DOHH2 (cell line): ENCODE results near the gene BGN.

Experiments used
- H3F3A ChIP-seq: fragments of 200-600 bp; sonication (generic), shearing (Covaris generic); 2 replicates; pipeline ENCODE4 v1.6.0; 2016; ENCODE audit warnings: antibody characterized with exemption, mild to moderate bottlenecking; ENCODE audit not compliant: control insufficient read depth, insufficient read depth
- H3K27ac ChIP-seq: fragments of 200-600 bp; sonication (generic); 2 replicates; pipeline ENCODE4 v1.5.1; 2014; ENCODE audit warnings: low read depth, mild to moderate bottlenecking, low read length, moderate library complexity
- H3K27me3 ChIP-seq: fragments of 200-600 bp; sonication (generic); 2 replicates; pipeline ENCODE4 v1.6.1; 2014; ENCODE audit warnings: mild to moderate bottlenecking, low read length, mixed read lengths; ENCODE audit not compliant: control insufficient read depth
- H3K36me3 ChIP-seq: fragments of 200-600 bp; sonication (generic); 2 replicates; pipeline ENCODE4 v1.6.1; 2014; ENCODE audit warnings: mild to moderate bottlenecking, low read length, moderate library complexity, mixed read lengths; ENCODE audit not compliant: control insufficient read depth
- H3K4me1 ChIP-seq: fragments of 200-600 bp; sonication (generic); 2 replicates; pipeline ENCODE4 v1.6.1; 2014; ENCODE audit warnings: mild to moderate bottlenecking, low read length, mixed read lengths; ENCODE audit not compliant: control insufficient read depth
- H3K4me2 ChIP-seq: fragments of 200-600 bp; sonication (generic); 2 replicates; pipeline ENCODE4 v1.6.0; 2014; ENCODE audit warnings: mild to moderate bottlenecking, low read length, moderate library complexity
- H3K4me3 ChIP-seq: fragments of 200-600 bp; sonication (generic); 2 replicates; pipeline ENCODE4 v1.5.1; 2014; ENCODE audit warnings: mild to moderate bottlenecking, low read length, mixed read lengths
- H3K79me2 ChIP-seq: fragments of 200-600 bp; sonication (generic); 2 replicates; pipeline ENCODE4 v1.6.1; 2014; ENCODE audit warnings: mild to moderate bottlenecking, low read length, mixed read lengths; ENCODE audit not compliant: control insufficient read depth
- H3K9me2 ChIP-seq: fragments of 200-600 bp; sonication (generic); replicated peaks from 2 replicates; pipeline ENCODE4 v1.6.1; 2014; ENCODE audit warnings: mild to moderate bottlenecking, low read length, mixed read lengths; ENCODE audit not compliant: control insufficient read depth
- H3K9me3 ChIP-seq: fragments of 200-600 bp; sonication (generic); 2 replicates; pipeline ENCODE4 v1.6.1; 2014; ENCODE audit warnings: antibody characterized with exemption, low read length, mixed read lengths; ENCODE audit not compliant: control insufficient read depth, insufficient read depth
- H4K20me1 ChIP-seq: fragments of 200-600 bp; sonication (generic); 2 replicates; pipeline ENCODE4 v1.6.0; 2014; ENCODE audit warnings: low read depth, mild to moderate bottlenecking, antibody characterized with exemption, low read length, moderate library complexity; ENCODE audit not compliant: control insufficient read depth, insufficient read depth
- EZH2phosphoT487 ChIP-seq: fragments of 200-600 bp; sonication (generic); IDR thresholded peaks from 2 replicates; pipeline ENCODE4 v1.6.1; 2017; ENCODE audit warnings: borderline replicate concordance, mild to moderate bottlenecking, antibody characterized with exemption, low read length, moderate library complexity, mixed read lengths
- TF ChIP-seq, protein P1 (sequence below): fragments of 200-600 bp; sonication (generic); IDR thresholded peaks from one replicate; pipeline ENCODE4 v1.5.1; 2014; ENCODE audit warnings: antibody characterized with exemption, mild to moderate bottlenecking, low read depth, low read length; ENCODE audit not compliant: poor library complexity, severe bottlenecking

The BGN gene

DNA sequence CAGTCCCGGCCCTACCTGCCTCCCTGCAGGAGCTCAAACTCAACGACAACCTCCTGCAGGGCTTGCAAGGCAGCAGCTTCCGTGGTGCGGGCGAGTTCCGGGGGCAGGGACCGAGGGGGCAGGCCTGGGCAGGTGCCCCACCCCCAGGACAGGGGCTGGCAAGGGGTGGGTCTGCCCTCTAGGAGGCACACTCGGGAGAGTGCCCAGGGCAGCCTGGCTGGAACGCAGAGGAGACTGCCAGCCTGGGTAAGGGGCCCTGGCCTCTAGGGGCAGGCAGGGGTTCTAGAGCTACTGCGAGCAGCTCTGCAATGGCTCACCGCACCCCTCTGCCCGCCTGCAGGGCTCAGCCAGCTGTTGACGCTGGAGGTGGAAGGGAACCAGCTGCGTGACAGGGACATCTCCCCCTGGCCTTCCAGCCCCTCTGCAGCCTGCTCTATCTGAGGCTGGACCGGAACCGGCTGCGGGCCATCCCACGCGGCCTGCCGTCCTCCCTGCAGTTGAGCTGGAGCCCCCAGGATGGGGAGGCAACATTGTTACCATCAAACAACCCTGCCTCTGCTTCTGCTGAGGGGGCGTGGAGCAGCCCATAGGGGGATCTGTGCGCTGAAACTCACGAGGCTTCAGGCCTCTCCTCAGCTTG is 12.3 kb upstream of the BGN start:
- H4K20me1 ChIP-seq = no peaks in the 10 kb centered on the region
- H3K27ac ChIP-seq = no peak overlapping the region
- H3K36me3 ChIP-seq = no peaks in the 10 kb centered on the region
- TF ChIP-seq EZH2phosphoT487 = no peak
- TF ChIP-seq, protein P1, sequence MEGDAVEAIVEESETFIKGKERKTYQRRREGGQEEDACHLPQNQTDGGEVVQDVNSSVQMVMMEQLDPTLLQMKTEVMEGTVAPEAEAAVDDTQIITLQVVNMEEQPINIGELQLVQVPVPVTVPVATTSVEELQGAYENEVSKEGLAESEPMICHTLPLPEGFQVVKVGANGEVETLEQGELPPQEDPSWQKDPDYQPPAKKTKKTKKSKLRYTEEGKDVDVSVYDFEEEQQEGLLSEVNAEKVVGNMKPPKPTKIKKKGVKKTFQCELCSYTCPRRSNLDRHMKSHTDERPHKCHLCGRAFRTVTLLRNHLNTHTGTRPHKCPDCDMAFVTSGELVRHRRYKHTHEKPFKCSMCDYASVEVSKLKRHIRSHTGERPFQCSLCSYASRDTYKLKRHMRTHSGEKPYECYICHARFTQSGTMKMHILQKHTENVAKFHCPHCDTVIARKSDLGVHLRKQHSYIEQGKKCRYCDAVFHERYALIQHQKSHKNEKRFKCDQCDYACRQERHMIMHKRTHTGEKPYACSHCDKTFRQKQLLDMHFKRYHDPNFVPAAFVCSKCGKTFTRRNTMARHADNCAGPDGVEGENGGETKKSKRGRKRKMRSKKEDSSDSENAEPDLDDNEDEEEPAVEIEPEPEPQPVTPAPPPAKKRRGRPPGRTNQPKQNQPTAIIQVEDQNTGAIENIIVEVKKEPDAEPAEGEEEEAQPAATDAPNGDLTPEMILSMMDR = no peak
- H3K4me2 ChIP-seq = no peak overlapping the region
- H3K27me3 ChIP-seq = no peaks in the 10 kb centered on the region
- no peaks in the 10 kb centered on the region for H3K9me2 ChIP-seq
- H3F3A ChIP-seq = no peaks in the 10 kb centered on the region
- H3K4me1 ChIP-seq = no peaks in the 10 kb centered on the region
- no peaks in the 10 kb centered on the region for H3K79me2 ChIP-seq
- no peak overlapping the region for H3K4me3 ChIP-seq
- no peaks in the 10 kb centered on the region for H3K9me3 ChIP-seq

DNA sequence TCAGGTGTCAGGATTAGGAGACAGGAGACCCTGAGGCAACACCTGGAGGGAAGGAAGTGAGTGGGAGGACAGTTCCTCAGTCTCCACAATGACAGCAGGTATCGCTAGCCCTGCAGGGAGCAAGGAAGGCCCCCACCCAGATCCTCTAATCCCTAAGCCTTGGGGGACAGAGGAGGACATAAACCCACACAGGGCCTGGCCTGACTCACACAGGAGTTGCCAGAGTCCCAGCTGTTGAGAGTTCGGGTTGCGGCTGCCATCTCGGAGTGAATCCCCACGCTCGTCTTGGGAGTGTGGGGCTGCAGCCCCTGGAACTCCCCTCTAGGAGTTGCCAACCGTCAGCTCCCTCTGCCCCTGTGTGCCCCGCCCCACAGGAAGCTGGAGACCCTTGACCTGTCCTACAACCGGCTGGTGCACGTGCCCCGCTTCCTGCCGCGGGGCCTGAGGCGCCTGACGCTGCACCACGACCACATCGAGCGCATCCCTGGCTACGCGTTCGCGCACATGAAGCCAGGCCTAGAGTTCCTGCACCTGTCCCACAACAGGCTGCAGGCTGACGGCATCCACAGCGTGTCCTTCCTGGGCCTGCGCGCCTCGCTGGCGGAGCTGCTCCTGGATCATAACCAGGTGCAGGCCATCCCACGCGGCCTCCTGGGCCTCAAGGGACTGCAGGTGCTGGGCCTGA is 9.2 kb upstream of the BGN start:
- TF ChIP-seq EZH2phosphoT487 = no peak
- TF ChIP-seq, protein P1 = no peak
- Histone ChIP-seq H3K79me2 (no peaks in the 10 kb centered on the region), H3K9me2 (no peaks in the 10 kb centered on the region), H3K27ac (no peak overlapping the region), H3K4me2 (no peak overlapping the region), H3F3A (no peaks in the 10 kb centered on the region), H3K4me3 (no peak overlapping the region), H3K36me3 (no peaks in the 10 kb centered on the region), H3K9me3 (no peaks in the 10 kb centered on the region), H3K27me3 (no peaks in the 10 kb centered on the region), H4K20me1 (no peaks in the 10 kb centered on the region), H3K4me1 (no peaks in the 10 kb centered on the region)

DNA sequence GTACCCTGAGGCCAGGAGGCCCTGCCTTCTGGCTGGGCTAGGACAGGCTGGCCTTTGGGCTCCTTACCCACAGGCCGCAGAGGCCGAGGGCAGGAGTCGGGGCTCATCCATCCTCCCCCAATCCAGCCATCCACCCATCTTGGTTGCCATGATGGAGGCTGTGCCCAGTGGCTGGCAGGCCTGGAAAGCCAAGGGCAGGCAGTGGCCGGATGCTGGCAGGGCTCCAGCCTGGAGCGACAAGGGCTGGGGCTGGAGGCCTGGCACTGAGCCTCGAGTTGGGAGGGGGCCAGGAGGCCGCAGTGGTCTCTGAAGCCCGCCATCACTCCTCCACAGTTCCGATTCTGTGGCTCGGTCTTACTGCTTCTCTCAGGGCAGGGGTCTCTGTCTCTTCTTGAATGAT is 8.6 kb upstream of the BGN start:
- Histone ChIP-seq H3K4me3 (no peak overlapping the region), H3K27ac (no peak overlapping the region), H3K4me1 (no peaks in the 10 kb centered on the region), H4K20me1 (no peaks in the 10 kb centered on the region), H3K27me3 (no peaks in the 10 kb centered on the region), H3K4me2 (no peak overlapping the region), H3K79me2 (no peaks in the 10 kb centered on the region), H3K9me2 (no peaks in the 10 kb centered on the region), H3K9me3 (no peaks in the 10 kb centered on the region), H3F3A (no peaks in the 10 kb centered on the region), H3K36me3 (no peaks in the 10 kb centered on the region)
- TF ChIP-seq, protein P1 = no peak
- TF ChIP-seq EZH2phosphoT487 = no peak
